GM19351 (cell line): Measurements from ENCODE around the gene SLC25A1.

ENCODE experiments used
- ATAC-seq: cut with Tn5 transposase; IDR thresholded peaks from one replicate; pipeline ENCODE4 v1.9.1; 2021; ENCODE audit warnings: mild to moderate bottlenecking, moderate library complexity; ENCODE audit not compliant: unreplicated experiment

SLC25A1 gene

DNA sequence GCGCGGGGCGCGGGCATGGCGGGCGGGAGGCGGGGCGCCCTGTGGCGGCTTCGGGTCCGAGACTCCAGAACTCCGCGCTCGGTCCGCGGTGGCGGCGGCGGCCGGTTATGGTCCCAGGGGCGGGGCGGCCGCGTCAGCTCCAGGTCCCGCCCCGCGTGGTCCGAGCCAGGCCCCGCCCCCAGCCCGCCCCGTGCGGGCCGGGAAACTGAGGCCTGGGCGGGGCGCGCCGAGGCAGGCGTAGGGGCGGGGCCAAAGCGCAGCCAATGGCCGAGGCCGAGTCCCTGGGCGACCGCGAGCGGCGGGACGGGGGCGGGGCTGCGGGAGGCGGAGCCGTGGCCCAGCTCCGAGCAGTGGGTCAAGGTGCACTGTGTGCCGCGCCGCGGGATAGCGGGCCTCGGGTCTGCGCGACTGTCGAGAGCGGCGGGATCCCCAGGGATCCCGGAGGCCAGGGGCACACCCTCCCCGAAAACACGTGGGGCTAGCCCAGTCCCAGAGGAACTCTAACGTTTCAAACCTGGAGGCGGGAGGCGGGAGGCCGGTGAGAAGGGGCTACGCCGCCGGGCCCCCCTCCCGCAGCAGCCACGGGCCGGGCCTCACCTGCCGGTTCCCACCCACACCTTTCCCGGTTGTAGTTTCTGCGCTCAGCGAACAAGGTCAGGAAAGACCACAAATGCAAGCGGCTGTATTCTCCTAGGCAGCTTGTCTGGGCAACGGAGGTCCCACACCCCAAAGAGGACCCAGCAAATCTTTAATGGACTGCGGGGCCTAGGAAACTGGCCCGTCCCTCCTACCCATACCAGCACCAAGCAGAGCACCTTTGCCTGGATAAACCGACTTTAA lies at the start of gene SLC25A1:
SLC25A1 (minus strand) TSS at position 80 of the 840 bp plus-strand sequence; CDS start at position 17, 63 bp downstream.
- ATAC-seq: peak; percentile 63

GRCh38 chr22:19228179-19228578 lies 49.6 kb upstream of the SLC25A1 start:
- ATAC-seq: no peak

DNA sequence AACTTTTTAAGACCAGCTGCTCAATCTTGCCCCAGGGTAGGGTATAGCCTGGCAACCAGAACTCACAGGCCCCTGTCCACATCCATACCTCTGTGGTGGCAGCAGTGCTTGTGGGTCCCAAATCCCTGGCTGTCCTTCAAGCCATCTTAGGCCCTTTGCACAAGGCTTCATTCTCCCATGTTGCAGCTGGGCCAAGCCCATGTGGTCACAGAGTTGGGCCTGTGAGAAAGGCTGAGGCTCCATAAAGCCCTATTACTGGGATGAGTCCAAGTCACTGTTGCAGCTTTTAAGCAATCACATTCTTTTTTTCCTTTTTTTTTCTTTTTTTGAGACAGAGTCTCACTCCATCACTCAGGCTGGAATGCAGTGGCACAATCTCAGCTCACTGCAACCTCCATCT lies 47.9 kb upstream of the SLC25A1 start:
- no peak for ATAC-seq

DNA sequence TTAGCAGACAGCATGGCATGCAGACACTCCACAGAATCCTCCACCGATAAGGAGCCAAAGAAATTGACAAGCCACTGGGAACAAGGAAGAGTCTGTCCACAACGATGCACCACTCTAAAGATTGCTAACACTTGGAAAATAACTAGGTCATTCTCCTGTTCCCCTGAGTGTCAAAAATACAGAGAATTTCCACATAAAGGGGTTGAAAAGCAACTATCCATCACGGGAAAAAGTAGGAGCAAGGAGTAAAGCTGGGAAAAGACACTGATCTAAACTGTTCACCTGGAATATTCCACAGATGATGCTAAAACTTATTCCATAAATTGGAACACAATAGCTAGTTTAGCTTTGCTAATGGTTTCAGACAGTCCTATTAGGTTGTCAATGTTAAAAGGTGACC lies 47.0 kb upstream of the SLC25A1 start:
- no peak for ATAC-seq

DNA sequence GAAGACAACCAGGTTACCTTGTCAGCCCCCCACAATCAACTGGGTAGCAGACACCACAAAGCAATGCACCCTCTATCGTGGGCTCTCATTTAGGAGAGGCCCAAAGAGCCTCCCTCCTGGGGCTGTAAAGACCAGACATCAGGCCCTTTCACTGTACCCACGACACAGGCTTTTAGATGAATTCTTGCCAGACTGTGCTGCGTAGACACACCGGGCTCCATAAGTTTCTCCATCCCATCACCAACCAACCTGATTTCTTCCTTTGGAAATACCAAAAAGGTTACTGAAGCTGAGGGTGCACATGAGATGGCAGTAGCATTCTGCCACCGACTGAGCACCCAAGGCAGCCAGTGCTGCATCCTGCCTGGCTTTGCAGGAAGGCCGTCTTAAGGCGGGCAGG lies 46.4 kb upstream of the SLC25A1 start:
- ATAC-seq: no peak

DNA sequence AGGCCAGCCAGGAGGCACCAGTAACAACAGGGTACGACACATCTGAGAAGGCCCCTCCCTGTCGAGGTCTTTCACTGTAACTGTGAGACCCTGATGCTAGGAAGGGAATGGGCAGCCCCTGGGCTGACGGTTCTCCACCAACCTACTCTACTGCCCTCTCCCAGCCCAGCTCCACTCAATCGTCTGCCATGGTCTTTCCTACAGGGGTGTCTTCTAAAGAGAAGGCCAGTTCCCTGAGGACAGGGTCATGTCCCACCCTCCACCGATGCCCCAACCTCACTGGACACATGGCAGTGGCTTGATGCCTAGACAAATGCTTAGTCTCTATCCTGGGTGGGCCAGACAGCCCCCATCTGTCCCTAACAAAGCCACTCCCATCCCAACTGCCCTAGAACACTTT lies 46.0 kb upstream of the SLC25A1 start:
- no peak for ATAC-seq

DNA sequence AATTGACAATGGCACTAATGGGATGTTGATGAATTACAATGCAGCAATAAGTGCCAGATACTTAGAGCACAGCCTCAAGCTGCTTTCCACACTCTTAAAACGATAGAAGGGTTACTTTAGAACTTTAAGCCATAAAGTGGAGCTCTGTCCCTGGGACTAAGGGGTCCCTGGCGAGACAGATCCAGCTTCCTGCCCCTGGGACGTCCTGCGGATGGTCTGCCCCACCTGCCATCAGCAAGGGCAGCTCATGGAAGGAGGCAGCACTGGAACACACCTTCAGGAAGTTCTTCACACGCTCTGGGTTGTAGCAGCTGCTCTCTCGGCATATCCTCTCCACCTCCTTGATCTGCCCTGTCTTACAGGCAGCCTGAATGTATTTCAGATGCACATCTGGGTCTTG lies 45.1 kb upstream of the SLC25A1 start:
- no peak for ATAC-seq

DNA sequence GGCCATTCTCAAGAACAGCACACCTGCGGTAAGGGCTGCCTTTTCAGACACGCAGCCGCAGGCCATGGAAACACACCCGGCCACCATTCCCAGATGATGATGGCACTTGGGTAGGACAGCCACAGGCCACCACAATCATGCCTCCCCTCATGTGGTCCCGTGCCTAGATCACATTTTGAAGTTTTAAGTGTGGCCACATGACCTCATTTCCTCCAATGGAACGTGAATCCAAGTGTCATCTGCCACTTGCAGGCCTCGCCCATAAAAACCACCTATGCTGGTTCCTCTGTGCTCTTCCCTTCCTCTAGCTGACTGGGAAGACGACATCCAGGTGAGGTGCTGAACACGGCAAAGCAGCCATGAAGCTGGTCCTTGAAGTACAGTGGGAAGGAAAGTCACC lies 44.6 kb upstream of the SLC25A1 start:
- ATAC-seq: no peak

DNA sequence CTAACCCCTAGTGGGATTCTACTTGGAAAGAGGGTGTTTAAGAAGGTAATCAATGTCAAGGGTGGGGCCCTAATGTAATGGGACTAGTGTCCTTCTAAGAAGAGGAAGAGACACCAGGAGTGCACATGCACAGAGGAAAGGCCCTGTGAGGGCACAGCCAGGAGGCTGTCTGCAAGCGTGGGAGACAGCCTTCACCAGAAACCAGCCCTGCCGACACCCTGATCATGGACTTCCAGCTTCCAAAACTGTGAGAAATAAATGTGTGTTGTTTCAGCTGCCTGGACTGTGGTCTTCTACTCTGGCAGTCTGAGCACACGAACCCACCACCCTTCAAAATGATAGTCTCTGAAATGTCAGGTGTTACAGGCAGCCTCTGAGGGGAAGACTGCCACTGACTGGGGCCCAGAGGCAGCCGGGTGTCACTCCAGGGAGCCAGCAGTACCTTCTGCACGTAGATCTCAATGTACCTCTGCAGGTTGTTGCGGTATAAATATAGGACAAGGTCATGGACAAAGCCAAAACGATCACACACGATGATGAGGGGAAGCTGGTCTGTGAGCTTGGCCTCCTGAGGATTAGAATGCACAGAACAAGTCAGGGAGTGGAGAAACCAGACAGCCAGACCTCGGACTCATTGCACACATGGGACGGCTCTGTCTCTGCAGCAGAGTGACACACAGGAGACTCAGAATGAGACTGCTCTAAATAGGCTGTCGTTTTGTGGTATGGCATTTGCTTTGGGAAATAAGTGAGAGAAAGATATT lies 43.9 kb upstream of the SLC25A1 start:
- ATAC-seq: no peak

DNA sequence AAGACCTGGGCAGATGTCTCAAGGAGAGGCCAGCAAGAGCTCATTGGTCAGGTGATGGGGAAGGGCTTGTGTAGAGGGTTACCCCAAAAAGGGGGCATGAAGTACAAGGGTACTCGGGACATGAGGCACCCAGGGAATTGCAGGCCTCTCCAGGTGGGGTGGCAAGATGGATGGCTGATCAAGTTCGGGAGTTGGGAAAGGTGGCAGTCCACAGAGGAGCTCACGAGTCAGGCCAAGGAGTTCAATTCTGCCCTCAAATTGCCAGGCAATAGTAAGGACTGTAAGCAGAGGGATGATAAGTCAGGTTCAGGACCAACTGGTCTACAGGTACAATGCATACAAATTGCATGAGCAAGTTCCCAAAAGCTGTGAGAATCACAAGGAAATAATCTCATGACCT lies 42.3 kb upstream of the SLC25A1 start:
- ATAC-seq: no peak

GRCh38 chr22:19218541-19219233 lies 40.2 kb upstream of the SLC25A1 start:
- ATAC-seq: no peak

DNA sequence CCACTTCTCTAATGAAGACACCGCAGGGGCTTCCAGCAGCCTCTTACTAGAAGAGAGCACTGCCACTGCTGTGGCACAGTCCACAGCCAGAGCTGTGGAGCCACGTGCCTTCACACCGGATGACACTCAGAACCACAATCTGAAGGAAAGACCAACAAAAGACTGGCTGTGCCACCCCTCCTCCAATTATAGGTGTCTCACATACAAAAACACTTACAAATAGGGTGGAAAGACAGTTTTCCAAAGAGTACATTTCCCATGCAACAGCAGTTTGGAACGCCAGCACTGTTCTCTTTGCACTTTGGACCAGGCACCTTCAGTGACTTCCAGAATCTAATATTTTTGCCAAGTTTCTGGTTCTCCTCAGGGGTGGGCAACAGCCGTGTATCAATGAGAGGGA lies 38.0 kb upstream of the SLC25A1 start:
- no peak for ATAC-seq

DNA sequence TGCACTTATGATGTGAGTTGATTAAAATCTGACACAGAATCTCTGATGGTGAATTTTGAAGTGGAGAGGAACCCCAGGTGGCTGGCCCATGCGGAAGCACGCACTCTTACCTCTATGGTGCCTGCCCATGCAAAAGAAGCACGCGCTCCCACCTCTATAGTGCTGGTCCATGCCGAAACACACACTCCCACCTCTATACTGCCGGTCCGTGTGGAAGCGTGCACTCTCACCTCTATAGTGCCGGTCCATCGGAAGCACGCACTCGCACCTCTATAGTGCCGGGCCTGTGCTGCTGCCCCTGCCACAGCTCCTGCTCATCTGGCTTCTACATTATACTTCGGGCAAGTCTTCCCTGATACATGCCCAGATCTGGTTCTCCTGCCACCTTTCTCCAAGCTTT lies 36.8 kb upstream of the SLC25A1 start:
- no peak for ATAC-seq

- no peak for ATAC-seq
These were observed 35.5 kb upstream of the SLC25A1 start for GRCh38 chr22:19214078-19214473.

DNA sequence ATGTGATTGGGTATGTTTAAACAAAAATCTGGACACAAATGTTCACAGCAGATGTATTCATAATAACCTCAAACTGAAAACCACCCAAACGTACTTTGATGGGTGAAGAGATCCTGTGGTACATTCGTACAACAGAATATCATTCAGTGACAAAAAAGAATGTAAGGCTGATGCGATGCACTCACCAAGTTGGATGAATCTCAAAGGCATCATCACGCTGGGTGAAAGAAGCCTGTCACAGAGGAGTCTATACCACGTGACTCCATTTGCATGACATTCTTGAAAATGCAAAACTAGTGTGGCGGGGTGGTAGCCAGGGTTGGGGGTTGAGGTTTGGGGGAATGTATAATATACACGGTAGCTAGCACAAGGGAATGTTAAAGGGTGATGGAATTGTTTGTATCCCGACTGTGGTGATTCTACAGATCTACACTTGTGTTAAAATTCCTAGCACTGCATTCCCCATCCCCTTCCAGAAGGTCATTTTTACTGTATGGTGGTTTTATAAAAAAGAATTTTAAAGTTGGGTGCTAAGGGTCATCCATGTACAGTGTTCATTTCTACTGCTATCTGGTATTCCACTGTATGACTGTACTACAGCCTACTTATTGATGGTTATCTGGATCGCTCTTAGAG lies 35.0 kb upstream of the SLC25A1 start:
- ATAC-seq: no peak

DNA sequence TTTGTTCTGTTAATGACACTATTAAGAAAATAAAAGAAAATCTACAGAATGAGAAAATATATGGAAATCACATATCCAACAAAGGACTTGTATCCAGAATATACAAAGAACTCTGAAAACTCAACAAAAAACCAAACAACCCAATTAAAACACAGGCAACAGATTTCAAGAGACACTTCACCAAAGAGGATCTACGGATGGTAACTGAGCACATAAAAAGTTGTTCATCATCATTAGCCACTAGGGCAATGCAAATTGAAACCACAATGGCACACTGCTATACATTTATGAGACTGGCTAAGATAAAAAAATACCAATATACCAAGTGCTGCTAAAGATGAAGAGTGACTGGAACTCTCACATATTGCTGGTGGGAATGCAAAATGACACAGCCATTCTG lies 34.5 kb upstream of the SLC25A1 start:
- ATAC-seq: no peak

- ATAC-seq: no peak
These were observed 33.9 kb upstream of the SLC25A1 start for GRCh38 chr22:19212302-19212870.

GRCh38 chr22:19210188-19210587 lies 31.7 kb upstream of the SLC25A1 start:
- ATAC-seq: no peak

DNA sequence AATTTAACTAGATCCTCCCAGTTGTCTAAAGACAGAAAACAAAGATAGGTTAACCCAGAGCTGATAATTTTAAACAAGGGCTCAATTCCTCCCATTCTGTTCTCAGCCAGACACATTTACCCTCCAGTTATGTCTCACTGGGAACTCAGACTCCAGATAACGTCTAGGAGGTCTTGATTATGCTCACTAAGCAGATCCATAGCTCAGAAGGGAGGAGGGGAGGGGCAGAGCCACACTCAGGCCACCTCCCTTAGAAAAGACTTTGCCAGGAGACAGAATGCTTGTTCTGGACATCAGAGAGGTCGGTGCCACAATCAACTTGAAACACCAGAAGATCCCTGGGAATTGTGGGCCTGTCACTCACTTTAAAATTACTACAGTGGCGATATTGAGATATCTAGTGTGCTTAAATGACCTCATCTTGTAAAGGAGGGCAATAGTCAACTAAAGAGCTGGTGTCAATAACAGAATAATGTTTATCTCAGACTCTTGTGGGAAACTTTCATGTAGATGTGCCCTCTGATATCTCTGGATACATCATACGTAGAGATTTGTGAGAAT lies 29.8 kb upstream of the SLC25A1 start:
- no peak for ATAC-seq

- no peak for ATAC-seq
These were observed 29.3 kb upstream of the SLC25A1 start for GRCh38 chr22:19207884-19208283.

DNA sequence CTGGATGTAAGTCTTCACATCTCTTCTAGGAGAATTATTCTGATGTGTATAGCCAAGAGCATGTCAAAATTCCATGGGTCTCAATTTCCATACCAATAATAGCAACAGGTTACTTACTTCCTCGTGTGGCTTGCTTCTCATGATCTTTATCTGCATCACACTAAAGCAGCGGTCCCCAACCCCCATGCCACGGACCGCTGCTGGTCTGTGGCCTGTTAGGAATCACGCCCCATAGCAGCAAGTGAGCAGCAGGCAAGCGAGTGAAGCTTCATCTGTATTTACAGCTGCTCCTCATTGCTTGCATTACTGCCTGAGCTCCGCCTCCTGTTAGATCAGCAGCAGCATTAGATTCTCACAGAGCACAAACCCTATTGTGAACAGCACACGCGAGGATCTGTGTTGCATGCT lies 28.9 kb upstream of the SLC25A1 start:
- no peak for ATAC-seq
